Right kidney (tissue), 1 donor: ENCODE measurements around the gene ADORA2A.

ENCODE experiments used
- DNase-seq: peaks from one replicate; pipeline ENCODE4 v3.0.0-alpha.2; 2016

The ADORA2A gene

GRCh38 chr22:24433001-24433827 is 5.8 kb downstream of the ADORA2A start:
- no peak for DNase-seq

GRCh38 chr22:24433828-24434470 is 6.5 kb downstream of the ADORA2A start:
- no peak for DNase-seq

- no peak for DNase-seq
Measured at GRCh38 chr22:24434471-24435322, 7.3 kb downstream of the ADORA2A start.

GRCh38 chr22:24435323-24435645 is 7.9 kb downstream of the ADORA2A start:
- no peak for DNase-seq

DNA sequence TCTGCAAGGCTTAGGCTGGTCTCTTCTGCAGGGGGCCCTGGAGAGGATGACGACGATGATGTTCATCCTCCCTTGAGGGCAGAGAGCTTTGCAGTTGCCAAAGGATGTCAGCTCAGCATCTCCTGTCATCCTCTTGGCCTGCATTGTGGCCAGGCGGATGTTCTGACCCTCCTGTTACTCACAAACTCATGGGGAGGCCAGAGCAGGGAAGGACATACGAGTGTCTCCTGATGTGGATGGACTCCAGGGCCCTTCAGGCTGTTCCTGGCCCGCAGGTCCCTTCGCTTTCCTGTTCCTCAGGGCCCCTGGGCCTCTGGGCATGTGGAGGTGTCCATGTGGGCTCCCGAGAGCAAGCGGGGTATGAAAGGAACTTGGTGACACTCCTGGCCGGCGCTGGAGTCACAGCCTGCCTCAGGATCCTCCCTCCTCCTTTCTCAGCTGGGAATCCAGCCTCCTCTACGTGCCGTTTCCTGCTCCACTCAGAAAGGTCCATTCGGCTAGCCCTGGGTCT is 8.5 kb downstream of the ADORA2A start:
- no peak for DNase-seq

- DNase-seq, result no peak
Measured at GRCh38 chr22:24436553-24436952, 9.2 kb downstream of the ADORA2A start.

- DNase-seq, result no peak
Measured at GRCh38 chr22:24437091-24437490, 9.7 kb downstream of the ADORA2A start.

- DNase-seq, result no peak
Measured at GRCh38 chr22:24437741-24438328, 10.4 kb downstream of the ADORA2A start.

DNA sequence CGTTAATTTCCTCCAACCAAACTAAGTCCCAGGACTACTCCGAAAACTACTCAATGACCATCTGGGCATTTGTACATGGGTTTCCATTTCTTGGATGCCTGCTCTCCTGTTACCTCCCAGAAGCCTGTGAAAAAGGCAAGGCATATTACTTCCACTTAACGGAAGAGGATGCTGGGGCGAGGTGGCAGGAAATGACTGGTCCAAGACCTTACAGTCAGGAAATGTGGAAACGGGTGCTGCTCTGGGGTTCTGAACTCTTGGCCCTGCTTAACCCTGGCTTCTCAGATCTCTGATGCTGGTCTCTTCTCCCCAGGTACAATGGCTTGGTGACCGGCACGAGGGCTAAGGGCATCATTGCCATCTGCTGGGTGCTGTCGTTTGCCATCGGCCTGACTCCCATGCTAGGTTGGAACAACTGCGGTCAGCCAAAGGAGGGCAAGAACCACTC is 12.9 kb downstream of the ADORA2A start:
- DNase-seq, result no peak

DNA sequence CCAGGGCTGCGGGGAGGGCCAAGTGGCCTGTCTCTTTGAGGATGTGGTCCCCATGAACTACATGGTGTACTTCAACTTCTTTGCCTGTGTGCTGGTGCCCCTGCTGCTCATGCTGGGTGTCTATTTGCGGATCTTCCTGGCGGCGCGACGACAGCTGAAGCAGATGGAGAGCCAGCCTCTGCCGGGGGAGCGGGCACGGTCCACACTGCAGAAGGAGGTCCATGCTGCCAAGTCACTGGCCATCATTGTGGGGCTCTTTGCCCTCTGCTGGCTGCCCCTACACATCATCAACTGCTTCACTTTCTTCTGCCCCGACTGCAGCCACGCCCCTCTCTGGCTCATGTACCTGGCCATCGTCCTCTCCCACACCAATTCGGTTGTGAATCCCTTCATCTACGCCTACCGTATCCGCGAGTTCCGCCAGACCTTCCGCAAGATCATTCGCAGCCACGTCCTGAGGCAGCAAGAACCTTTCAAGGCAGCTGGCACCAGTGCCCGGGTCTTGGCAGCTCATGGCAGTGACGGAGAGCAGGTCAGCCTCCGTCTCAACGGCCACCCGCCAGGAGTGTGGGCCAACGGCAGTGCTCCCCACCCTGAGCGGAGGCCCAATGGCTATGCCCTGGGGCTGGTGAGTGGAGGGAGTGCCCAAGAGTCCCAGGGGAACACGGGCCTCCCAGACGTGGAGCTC is 13.5 kb downstream of the ADORA2A start:
- DNase-seq, result no peak

DNA sequence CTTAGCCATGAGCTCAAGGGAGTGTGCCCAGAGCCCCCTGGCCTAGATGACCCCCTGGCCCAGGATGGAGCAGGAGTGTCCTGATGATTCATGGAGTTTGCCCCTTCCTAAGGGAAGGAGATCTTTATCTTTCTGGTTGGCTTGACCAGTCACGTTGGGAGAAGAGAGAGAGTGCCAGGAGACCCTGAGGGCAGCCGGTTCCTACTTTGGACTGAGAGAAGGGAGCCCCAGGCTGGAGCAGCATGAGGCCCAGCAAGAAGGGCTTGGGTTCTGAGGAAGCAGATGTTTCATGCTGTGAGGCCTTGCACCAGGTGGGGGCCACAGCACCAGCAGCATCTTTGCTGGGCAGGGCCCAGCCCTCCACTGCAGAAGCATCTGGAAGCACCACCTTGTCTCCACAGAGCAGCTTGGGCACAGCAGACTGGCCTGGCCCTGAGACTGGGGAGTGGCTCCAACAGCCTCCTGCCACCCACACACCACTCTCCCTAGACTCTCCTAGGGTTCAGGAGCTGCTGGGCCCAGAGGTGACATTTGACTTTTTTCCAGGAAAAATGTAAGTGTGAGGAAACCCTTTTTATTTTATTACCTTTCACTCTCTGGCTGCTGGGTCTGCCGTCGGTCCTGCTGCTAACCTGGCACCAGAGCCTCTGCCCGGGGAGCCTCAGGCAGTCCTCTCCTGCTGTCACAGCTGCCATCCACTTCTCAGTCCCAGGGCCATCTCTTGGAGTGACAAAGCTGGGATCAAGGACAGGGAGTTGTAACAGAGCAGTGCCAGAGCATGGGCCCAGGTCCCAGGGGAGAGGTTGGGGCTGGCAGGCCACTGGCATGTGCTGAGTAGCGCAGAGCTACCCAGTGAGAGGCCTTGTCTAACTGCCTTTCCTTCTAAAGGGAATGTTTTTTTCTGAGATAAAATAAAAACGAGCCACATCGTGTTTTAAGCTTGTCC is 14.3 kb downstream of the ADORA2A start:
- DNase-seq, result no peak

DNA sequence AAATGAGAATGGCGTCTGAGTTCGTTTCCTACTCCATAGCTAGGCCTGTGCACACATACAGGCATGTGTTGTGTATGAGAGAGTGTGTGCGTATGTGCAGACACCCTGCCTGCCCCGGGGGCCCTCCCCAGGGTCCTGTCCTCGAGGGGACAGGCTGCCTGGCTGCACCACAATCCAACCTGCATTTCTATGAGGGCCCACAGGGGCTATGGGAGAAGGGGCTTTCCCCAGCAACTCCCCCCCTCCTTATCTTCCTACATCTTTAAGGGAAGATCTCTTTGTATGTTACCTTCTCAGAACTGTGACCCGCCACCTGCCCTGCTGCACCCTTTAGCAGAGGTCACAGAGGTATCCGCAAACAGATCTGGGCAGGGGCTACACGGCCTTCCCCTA is 14.9 kb downstream of the ADORA2A start:
- DNase-seq, result no peak

GRCh38 chr22:24443668-24444067 is 16.3 kb downstream of the ADORA2A start:
- no peak for DNase-seq

DNA sequence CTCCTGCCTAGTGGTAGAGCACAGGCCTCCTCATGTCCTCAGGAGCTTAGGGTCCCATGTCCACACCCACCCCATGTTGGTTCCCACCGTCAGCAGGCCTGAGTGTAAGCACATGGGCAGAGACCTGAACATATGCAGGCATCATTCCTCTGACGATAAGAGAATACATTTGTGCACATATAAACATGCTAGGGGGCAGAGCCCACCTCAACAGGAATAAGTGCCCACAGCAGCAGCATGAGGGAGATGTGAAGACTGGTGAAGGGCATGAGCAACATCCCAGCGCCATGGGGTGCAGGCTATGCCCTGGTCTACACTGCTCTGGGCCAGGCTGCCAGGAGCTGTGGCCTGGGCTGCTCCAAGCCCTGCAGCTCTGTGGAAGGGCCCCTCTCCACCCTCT is 16.9 kb downstream of the ADORA2A start:
- no peak for DNase-seq

DNA sequence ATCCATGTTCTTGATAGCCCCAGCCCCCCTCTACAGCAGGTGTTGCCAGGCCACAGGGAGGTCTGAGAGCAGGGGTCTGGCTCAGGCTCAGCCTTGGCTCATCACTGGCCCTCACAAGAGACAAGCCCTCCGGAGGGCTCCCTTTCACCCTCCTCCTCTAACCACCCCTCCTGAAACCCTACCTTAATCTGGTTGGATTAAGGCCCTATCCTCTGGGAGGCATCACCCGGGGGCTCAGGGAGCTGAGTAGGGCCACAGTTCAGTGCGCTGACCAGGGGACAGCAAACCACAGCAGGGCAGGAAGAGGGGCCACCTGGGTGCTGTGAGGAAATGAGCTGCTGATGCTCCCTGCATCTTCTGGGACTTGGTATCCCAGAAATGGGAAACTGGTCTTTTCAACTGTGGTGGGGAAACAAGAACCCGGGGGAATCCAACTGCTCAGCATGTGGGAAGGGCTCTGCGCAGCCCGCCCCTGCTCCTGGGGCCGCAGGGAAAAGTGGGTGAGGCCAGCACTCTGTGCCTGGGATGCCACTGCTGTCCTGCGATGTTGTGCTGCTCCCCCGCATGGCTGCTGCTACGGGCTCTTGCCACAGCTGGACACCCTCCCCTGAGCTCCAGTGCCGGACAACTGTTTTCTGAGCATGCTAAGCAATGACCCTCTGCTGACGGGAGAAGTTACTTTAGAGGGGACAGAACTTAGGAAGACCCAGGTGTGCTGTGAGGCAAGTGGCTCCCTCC is 17.5 kb downstream of the ADORA2A start:
- peak; percentile 59 for DNase-seq

DNA sequence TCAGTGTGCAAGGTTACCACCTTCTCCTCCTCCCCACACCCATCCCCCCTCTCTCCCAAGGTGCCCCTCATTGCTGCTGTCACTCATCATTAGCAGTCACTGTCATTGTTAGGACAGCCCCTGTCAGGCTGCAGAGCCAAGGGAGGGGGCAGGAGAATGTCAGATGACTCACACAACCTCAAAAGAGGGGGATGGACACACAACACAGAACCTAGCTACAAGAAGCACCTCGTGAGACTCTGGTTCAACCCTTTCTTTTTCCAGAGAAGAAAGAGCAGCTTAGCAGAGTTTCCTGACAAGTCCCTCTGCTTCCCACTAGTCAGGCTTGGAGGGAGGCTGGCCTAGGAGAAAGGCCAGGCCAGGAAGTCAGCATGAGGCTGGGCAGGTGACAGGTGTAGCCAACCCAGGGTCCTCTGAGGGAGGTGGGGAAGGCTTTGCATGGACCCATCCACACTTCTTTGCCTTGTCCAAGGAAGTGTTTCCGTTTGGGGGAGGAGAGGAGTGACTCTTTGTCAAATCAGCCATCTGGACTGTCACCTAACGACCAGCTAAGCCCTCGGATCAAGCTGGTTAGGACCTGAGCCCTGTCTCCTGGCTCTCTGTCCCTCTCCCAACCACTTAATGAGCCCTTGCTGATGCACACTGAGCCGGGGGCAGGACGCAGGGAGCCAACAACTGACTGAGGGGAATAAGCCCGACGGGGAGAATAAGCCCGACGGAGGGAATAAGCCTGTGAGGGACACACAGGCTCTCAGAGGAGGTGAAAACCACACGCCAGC is 18.3 kb downstream of the ADORA2A start:
- no peak for DNase-seq

DNA sequence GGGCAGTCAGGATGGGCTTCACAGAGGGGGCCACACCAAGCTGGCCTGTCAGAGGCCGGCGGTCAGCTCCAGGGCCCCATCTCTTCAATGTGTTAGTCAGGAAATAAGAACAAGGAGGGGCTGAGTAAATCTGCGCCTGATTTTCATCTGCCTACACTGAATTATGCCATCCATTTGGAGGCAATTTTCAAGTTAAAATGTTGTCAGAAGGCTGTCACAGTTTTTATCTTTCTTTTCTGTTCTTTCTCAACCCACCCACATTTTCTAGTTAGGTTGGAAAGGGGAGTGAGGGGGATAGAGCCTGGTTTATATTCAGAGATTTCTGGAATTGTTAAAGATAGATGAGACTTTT is 18.8 kb downstream of the ADORA2A start:
- DNase-seq, result no peak

- DNase-seq, result no peak
Measured at GRCh38 chr22:24450610-24451009, 23.2 kb downstream of the ADORA2A start.

GRCh38 chr22:24451162-24451561 is 23.8 kb downstream of the ADORA2A start:
- DNase-seq, result no peak
